Activated CD8-positive, alpha-beta T cell treated with anti-CD3 and anti-CD28 coated beads for 36 hours (primary cell): Measurements from ENCODE around the gene NT5C3B. TPM values are rescaled to one million over a fixed set of nuclear protein-coding genes. Genes with fewer than 3 reads are reported as not detected.
A peak's percentile ranks its signal among the peaks of the same experiment; 100 is the strongest.

ENCODE experiments used
- ATAC-seq: fragments of 200-7000 bp; cut with Tn5 transposase; one replicate; pipeline ENCODE4 v1.10.0; 2021; ENCODE audit warnings: mild to moderate bottlenecking, moderate library complexity
- CTCF ChIA-PET: fragments of 350-600 bp; sonication (Branson Sonifier 250); formaldehyde crosslinking; loops from one replicate; lab custom pipeline; 2021; ENCODE audit warnings: antibody characterized with exemption; lab: Charles Lee
- POLR2A ChIA-PET: fragments of 350-600 bp; sonication (Branson Sonifier 250); formaldehyde crosslinking; loops from one replicate; lab custom pipeline; 2021; ENCODE audit warnings: antibody characterized with exemption; lab: Charles Lee
- DNase-seq: peaks from one replicate; pipeline ENCODE4 v3.0.0-alpha.2; 2020
- H3K27ac Mint-ChIP-seq: one replicate; pipeline ENCODE4 v1.8.0; 2021; ENCODE audit warnings: mild to moderate bottlenecking, mixed read lengths
- H3K27me3 Mint-ChIP-seq: one replicate; pipeline ENCODE4 v1.8.0; 2021; ENCODE audit warnings: mixed read lengths
- H3K36me3 Mint-ChIP-seq: one replicate; pipeline ENCODE4 v1.8.0; 2021; ENCODE audit warnings: low read depth, mixed read lengths
- H3K4me1 Mint-ChIP-seq: one replicate; pipeline ENCODE4 v1.8.0; 2021; ENCODE audit warnings: low read depth, mixed read lengths
- H3K4me3 Mint-ChIP-seq: one replicate; pipeline ENCODE4 v1.8.0; 2021; ENCODE audit warnings: mild to moderate bottlenecking, moderate library complexity, mixed read lengths
- H3K9me3 Mint-ChIP-seq: one replicate; pipeline ENCODE4 v1.8.0; 2021; ENCODE audit warnings: mixed read lengths
- intact Hi-C: fragments of 100-400 bp; cut with micrococcal nuclease; formaldehyde crosslinking; loops from one replicate; pipeline ENCODE4 v1.10.0; 2022
- total RNA-seq, 2 experiments: library from RNA; stranded (reverse); gene quantifications; one replicate each; pipeline ENCODE4 v1.2.3, GENCODE V29; 2021
- TF ChIP-seq, protein P1 (sequence below): fragments of 200-600 bp; IDR thresholded peaks from one replicate; pipeline ENCODE4 v1.8.0; 2022; ENCODE audit warnings: antibody characterized with exemption, mild to moderate bottlenecking

NT5C3B gene
- total RNA-seq, 2 experiments from 2014 or later, result 30.5 to 32.3 TPM

DNA sequence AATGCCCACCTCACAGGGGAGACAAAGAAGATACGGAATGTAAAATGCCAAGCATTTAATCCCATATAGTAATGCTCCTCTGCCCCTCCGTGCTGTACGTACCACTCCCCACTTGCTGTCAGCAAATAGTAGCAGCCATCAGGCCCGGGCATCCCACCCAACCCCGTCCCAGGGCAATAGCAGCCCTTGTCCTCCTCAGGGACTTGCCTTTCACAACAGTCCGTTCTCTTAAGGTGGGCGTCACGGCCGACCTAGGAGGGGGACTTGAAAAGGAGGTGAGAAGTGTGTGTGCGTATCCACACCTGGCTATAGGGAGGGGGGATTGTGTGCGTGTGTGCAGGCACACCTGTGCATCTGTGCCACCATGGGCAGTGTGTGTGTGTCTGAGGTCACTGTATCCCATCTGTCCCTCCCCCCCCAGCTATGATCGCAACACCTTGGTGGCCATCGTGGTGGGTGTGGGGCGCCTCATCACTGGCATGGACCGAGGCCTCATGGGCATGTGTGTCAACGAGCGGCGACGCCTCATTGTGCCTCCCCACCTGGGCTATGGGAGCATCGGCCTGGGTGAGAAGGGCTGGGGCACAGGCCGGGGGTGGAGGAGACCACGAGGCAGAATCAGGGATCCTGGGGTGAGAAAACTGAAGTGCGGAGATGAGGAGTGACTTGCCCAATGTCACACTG is 19.3 kb downstream of the NT5C3B start:
- H3K4me1 Mint-ChIP-seq, result peaks cover 8% of the 10 kb centered on the region
- ChIA-PET CTCF (no interaction called here), POLR2A (no interaction called here)
- H3K36me3 Mint-ChIP-seq, result no peaks in the 10 kb centered on the region
- DNase-seq (no peak), ATAC-seq (no peak)
- no peak overlapping the region for H3K4me3 Mint-ChIP-seq
- H3K27me3 Mint-ChIP-seq, result peaks cover 5% of the 10 kb centered on the region
- H3K9me3 Mint-ChIP-seq, result no peaks in the 10 kb centered on the region
- no peak overlapping the region for H3K27ac Mint-ChIP-seq
- TF ChIP-seq, protein P1, sequence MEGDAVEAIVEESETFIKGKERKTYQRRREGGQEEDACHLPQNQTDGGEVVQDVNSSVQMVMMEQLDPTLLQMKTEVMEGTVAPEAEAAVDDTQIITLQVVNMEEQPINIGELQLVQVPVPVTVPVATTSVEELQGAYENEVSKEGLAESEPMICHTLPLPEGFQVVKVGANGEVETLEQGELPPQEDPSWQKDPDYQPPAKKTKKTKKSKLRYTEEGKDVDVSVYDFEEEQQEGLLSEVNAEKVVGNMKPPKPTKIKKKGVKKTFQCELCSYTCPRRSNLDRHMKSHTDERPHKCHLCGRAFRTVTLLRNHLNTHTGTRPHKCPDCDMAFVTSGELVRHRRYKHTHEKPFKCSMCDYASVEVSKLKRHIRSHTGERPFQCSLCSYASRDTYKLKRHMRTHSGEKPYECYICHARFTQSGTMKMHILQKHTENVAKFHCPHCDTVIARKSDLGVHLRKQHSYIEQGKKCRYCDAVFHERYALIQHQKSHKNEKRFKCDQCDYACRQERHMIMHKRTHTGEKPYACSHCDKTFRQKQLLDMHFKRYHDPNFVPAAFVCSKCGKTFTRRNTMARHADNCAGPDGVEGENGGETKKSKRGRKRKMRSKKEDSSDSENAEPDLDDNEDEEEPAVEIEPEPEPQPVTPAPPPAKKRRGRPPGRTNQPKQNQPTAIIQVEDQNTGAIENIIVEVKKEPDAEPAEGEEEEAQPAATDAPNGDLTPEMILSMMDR, result no peak
- intact Hi-C loops, result no loop called here

DNA sequence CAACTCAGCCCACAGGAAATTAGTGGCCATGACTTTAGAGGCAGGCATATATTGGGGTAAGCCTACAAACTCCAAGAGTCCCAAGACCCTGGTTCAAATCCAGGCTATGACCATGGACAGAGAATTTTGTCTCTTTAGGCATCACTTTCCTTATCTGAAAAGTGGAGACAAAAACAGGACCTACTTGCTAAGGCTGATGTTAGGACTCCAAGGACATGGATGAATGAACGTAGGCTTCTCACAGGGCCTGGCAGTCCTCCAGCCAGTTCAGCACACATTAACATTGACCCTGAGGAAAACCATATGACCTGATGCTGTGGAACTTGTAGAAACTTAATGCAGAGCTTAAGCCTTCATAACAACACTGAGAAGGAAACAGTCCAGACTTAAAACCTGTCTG is 21.8 kb downstream of the NT5C3B start:
- TF ChIP-seq, protein P1, result no peak
- H3K4me1 Mint-ChIP-seq, result peaks cover 21% of the 10 kb centered on the region
- no peak overlapping the region for H3K4me3 Mint-ChIP-seq
- no peak for ATAC-seq
- H3K27ac Mint-ChIP-seq, result no peak overlapping the region
- DNase-seq, result no peak
- intact Hi-C loops, result no loop called here
- H3K9me3 Mint-ChIP-seq, result no peaks in the 10 kb centered on the region
- peaks cover 7% of the 10 kb centered on the region for H3K27me3 Mint-ChIP-seq
- CTCF ChIA-PET, result interaction anchor here (1.5 to 2.2 kb wide), 2 partner anchors 13 to 16 kb away, joined by 3 to 8 read pairs; no protein-coding TSS in a partner anchor
- POLR2A ChIA-PET, result interaction anchor here (0.9 kb wide), 1 partner anchor 11 kb away, joined by 4 read pairs; no protein-coding TSS in a partner anchor
- H3K36me3 Mint-ChIP-seq, result peaks cover 3% of the 10 kb centered on the region

DNA sequence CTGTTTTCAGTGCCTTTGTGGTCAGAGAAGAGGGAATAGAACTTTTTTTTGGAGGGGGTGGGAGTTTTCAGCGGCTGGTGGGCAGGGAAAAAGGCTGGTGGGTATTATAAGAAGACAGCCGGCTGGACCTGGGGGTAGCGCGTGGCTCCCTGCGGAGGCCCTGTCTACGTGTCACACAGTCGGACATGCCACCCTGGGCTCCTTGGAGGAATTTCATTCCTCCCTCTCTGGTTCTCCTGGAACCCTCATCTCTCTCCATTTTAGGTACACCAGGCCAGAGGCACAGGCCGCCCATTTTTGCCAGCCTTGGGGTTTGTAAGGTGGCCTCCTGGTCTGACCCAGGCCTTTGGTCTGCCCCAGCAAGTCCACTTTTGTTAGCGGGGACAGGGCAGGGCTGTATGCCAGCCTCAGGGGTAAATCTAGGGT is 22.3 kb downstream of the NT5C3B start:
- ChIA-PET POLR2A (no interaction called here), CTCF (interaction anchor here (1.5 to 2.2 kb wide), 2 partner anchors 12 to 17 kb away, joined by 3 to 8 read pairs; no protein-coding TSS in a partner anchor)
- Mint-ChIP-seq H3K36me3 (peaks cover 3% of the 10 kb centered on the region), H3K27me3 (peaks cover 7% of the 10 kb centered on the region), H3K4me3 (no peak overlapping the region), H3K9me3 (no peaks in the 10 kb centered on the region), H3K27ac (no peak overlapping the region), H3K4me1 (peaks cover 21% of the 10 kb centered on the region)
- no peak for DNase-seq
- TF ChIP-seq, protein P1, result no peak
- intact Hi-C loops, result no loop called here
- no peak for ATAC-seq

DNA sequence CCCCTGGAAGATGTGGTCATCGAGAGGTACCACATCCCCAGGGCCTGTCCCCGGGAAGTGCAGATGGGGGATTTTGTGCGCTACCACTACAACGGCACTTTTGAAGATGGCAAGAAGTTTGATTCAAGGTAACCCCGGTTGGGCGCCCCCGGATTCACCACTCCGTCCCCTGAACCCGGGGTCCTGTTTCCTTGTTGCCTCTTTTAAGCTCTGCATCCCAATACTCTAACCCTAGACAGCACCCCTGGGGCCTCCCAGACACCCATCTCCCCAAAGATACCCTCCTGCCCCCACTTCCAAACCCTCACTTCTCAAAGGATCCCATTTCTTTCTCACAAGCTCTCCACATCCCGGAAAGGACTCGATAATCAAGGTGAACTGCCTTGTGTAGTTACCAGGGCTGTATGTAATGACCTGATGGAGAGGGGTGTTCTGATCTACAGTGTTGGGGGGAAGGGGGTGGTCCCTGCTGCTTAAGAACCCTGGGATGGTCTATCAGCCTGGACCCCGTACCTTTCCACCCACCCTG is 22.8 kb downstream of the NT5C3B start:
- POLR2A ChIA-PET, result interaction anchor here (1.7 kb wide), 1 partner anchor 23 kb away, joined by 5 read pairs; the partner anchor contains the start of gene NT5C3B
- Mint-ChIP-seq H3K27ac (no peak overlapping the region), H3K27me3 (peaks cover 7% of the 10 kb centered on the region)

More for the DNA sequence above, 22.8 kb downstream of the NT5C3B start:
- Mint-ChIP-seq H3K9me3 (no peaks in the 10 kb centered on the region), H3K4me3 (peak overlapping the region; percentile 43), H3K36me3 (peaks cover 3% of the 10 kb centered on the region), H3K4me1 (peaks cover 21% of the 10 kb centered on the region)
- CTCF ChIA-PET, result no interaction called here
- TF ChIP-seq, protein P1, result no peak
- ATAC-seq (no peak), DNase-seq (no peak)
- intact Hi-C loops, result no loop called here
